NT2/D1 (cell line): ENCODE measurements around the gene TCP11L2.
"Not testable (repeated sequence)": the region's sequence is repeated elsewhere in the genome, so short reads cannot be mapped to it uniquely, and the experiment has no call there.

Experiments
- DNase-seq: peaks from one replicate; pipeline ENCODE4 v3.0.0-alpha.2; 2011; ENCODE audit warnings: low read depth, low spot score
- H3K27me3 ChIP-seq: 2 replicates; pipeline ENCODE4 v1.6.0; 2011; ENCODE audit warnings: mild to moderate bottlenecking; ENCODE audit not compliant: insufficient read length, insufficient read depth
- H3K36me3 ChIP-seq: 2 replicates; pipeline ENCODE4 v1.6.1; 2011; ENCODE audit warnings: mild to moderate bottlenecking, low read length, mixed read lengths; ENCODE audit not compliant: insufficient read depth, insufficient read length
- H3K4me1 ChIP-seq: 2 replicates; pipeline ENCODE4 v1.5.1; 2011; ENCODE audit not compliant: insufficient read depth, insufficient read length
- H3K4me3 ChIP-seq: 2 replicates; pipeline ENCODE4 v1.5.1; 2011; ENCODE audit warnings: low read depth; ENCODE audit not compliant: insufficient read length
- H3K9ac ChIP-seq: 2 replicates; pipeline ENCODE4 v1.6.0; 2011; ENCODE audit warnings: low read depth; ENCODE audit not compliant: insufficient read length
- H3K9me3 ChIP-seq: 2 replicates; pipeline ENCODE4 v1.5.1; 2011; ENCODE audit warnings: mild to moderate bottlenecking, low read length; ENCODE audit not compliant: insufficient read depth
- SUZ12 ChIP-seq: IDR thresholded peaks from 2 replicates; pipeline ENCODE4 v1.6.1; 2011; ENCODE audit not compliant: insufficient read length, insufficient read depth; ENCODE audit errors: extremely low read depth
- YY1 ChIP-seq: IDR thresholded peaks from 2 replicates; pipeline ENCODE4 v1.6.1; 2011; ENCODE audit not compliant: insufficient read length, insufficient read depth
- ZNF274 ChIP-seq: IDR thresholded peaks from 2 replicates; pipeline ENCODE4 v1.6.1; 2011; ENCODE audit warnings: mild to moderate bottlenecking, low read depth, low read length

Gene TCP11L2

GRCh38 chr12:106308121-106308520, 5.6 kb downstream of the TCP11L2 start:
- H3K9ac ChIP-seq: no peak overlapping the region
- H3K27me3 ChIP-seq: no peaks in the 10 kb centered on the region
- H3K9me3 ChIP-seq: no peaks in the 10 kb centered on the region
- DNase-seq: no peak
- H3K4me1 ChIP-seq: peaks cover 9% of the 10 kb centered on the region
- no peaks in the 10 kb centered on the region for H3K36me3 ChIP-seq
- TF ChIP-seq YY1: no peak
- TF ChIP-seq ZNF274: no peak
- TF ChIP-seq SUZ12: no peak
- no peak overlapping the region for H3K4me3 ChIP-seq

- no peaks in the 10 kb centered on the region for H3K36me3 ChIP-seq
- no peak overlapping the region for H3K4me3 ChIP-seq
- no peak overlapping the region for H3K9ac ChIP-seq
- peaks cover 9% of the 10 kb centered on the region for H3K4me1 ChIP-seq
- DNase-seq: no peak
- TF ChIP-seq YY1: no peak
- TF ChIP-seq ZNF274: no peak
- H3K27me3 ChIP-seq: no peaks in the 10 kb centered on the region
- H3K9me3 ChIP-seq: no peaks in the 10 kb centered on the region
Observed at GRCh38 chr12:106308611-106309010, 6.1 kb downstream of the TCP11L2 start.

DNA sequence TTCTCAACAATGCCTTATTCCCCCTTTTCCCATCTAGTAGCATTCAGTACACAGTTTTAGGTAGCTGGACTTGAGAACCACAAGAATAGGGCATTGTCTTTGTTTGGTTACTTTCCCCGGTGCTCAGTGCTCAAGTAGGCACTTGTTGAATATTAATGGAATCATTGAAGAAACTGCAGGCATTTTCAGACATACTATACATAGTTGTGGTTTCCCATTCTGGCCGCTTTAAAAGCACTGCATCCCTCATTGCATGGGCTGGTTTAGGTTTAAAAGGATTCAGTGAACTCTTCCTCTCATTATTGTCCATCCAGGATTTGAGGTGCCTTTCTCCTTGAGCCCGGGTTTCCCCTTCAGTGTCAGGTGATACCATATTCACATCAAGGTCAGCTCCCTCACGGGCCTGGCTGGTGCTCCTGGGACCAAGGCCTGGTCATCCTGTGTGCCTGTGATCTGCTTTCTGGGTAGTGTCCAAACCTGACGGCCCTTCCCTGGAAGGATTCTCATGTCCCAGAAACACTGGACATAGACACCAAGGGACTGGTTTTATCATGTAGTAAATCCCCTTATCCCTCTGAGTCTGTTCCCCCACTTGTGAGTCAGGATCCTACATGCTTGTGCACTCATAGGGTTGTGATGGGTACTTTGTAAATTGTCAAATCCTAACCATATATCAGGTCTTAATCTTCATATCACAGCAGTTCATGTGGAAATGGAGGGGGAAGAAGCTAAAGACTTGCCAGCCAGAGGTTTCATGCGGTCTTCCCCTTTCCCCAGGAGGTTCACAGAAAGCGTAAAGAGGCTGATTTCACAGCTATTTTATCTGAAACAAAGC, 7.4 kb downstream of the TCP11L2 start:
- no peaks in the 10 kb centered on the region for H3K9me3 ChIP-seq
- H3K9ac ChIP-seq: no peak overlapping the region
- TF ChIP-seq ZNF274 (no peak), YY1 (no peak), SUZ12 (no peak)
- H3K4me3 ChIP-seq: no peak overlapping the region
- no peak for DNase-seq
- no peaks in the 10 kb centered on the region for H3K36me3 ChIP-seq
- H3K4me1 ChIP-seq: peaks cover 4% of the 10 kb centered on the region
- no peaks in the 10 kb centered on the region for H3K27me3 ChIP-seq

DNA sequence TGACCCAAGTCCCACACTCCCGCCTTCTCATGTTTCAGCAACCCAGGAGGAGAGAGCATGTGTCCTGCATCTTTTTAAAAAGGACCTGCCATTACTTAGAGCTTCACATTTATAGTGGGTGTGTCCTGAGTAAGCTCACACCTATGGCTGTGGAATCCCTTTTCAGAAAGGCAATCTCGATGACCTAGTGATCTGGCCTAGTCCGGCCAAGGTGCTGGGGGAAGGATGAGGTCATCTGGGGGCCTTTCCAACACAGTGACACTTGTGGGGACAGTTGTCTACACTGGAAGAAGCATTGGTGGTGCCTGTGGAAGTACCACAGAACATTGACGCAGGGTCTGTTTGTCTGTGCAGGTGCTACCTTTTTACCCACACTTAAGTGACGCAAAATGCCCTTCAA, 8.2 kb downstream of the TCP11L2 start:
- Histone ChIP-seq H3K27me3 (no peaks in the 10 kb centered on the region), H3K9ac (no peak overlapping the region), H3K4me1 (no peaks in the 10 kb centered on the region), H3K4me3 (no peak overlapping the region), H3K9me3 (no peaks in the 10 kb centered on the region), H3K36me3 (no peaks in the 10 kb centered on the region)
- DNase-seq: no peak
- TF ChIP-seq SUZ12 (no peak), YY1 (no peak), ZNF274 (no peak)

- TF ChIP-seq YY1 (no peak), SUZ12 (no peak)
- no peaks in the 10 kb centered on the region for H3K4me1 ChIP-seq
- H3K9ac ChIP-seq: no peak overlapping the region
- DNase-seq: no peak
- no peaks in the 10 kb centered on the region for H3K27me3 ChIP-seq
- no peak overlapping the region for H3K4me3 ChIP-seq
- no peaks in the 10 kb centered on the region for H3K9me3 ChIP-seq
- no peaks in the 10 kb centered on the region for H3K36me3 ChIP-seq
Observed at GRCh38 chr12:106311139-106311538, 8.6 kb downstream of the TCP11L2 start.

DNA sequence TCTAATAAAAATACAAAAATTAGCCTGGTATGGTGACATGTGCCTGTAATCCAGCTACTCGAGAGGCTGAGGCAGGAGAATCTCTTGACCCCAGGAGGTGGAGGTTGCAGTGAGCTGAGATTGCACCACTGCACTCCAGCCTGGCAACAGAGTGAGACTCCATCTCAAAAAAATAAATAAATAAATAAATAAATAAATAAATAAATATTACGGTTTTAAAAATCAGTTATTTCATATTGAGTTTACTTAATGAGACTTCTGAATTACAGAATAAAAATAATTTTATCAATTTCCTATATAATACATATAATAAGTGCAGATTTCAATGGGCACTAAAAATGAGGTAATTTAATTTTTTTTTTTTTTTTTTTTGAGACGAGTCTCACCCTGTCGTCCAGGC, 10.9 kb downstream of the TCP11L2 start:
- not testable (repeated sequence) for H3K36me3 ChIP-seq, H3K9me3 ChIP-seq, H3K4me3 ChIP-seq, DNase-seq, H3K4me1 ChIP-seq, H3K9ac ChIP-seq, H3K27me3 ChIP-seq

DNA sequence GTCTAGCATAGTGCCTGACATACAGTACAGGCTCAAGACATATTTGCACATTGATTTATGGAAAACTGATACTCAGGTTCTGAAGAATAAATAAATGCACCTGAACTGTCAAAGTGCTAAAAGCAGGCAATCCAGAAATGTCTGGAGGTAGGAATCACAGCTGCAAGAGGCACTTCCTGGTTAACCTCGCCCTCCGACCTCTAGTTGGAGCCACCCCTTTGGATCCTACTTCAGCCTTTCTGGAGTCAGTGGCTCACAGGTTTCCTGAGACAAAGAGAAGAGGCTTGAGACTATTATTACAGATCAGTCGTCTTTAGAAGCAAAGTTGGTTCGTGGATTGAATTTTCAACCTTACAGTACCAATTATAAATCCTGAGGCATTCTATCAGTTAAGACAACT, 13.0 kb downstream of the TCP11L2 start:
- Histone ChIP-seq H3K9ac (no peak overlapping the region), H3K36me3 (no peaks in the 10 kb centered on the region), H3K9me3 (no peaks in the 10 kb centered on the region), H3K4me1 (no peaks in the 10 kb centered on the region), H3K4me3 (no peak overlapping the region), H3K27me3 (no peaks in the 10 kb centered on the region)
- TF ChIP-seq YY1: no peak
- no peak for TF ChIP-seq SUZ12
- TF ChIP-seq ZNF274: no peak
- DNase-seq: no peak
